Breast epithelium (tissue), 4 donors: Measurements from ENCODE around the gene FZD2. TPM values are rescaled to one million over a fixed set of nuclear protein-coding genes. Genes with fewer than 3 reads are reported as not detected.

Source experiments
- DNase-seq, 2 donors: peaks; one replicate each; pipeline ENCODE4 v3.0.0-alpha.2; 2019; ENCODE audit warnings: low spot score in 2 of 2
- H3K27ac ChIP-seq, 2 donors: fragments of 200-600 bp; sonication (generic) in 1 of 2; one replicate each; pipeline ENCODE4 v1.5.1; 2016 to 2019; ENCODE audit warnings: mild to moderate bottlenecking in 1 of 2
- H3K27me3 ChIP-seq, 2 donors: fragments of 200-600 bp; sonication (generic) in 1 of 2; one replicate each; pipeline versions ENCODE4 v1.5.1 to v1.6.0; 2017 to 2019; ENCODE audit warnings: control low read depth in 1 of 2, mild to moderate bottlenecking in 1 of 2
- H3K36me3 ChIP-seq: fragments of 200-600 bp; one replicate; pipeline ENCODE4 v1.5.1; 2019
- H3K4me1 ChIP-seq, 2 donors: fragments of 200-600 bp; sonication (generic); one replicate each; pipeline ENCODE4 v1.5.1; 2016 to 2019; ENCODE audit warnings: control low read depth in 1 of 2
- H3K4me3 ChIP-seq, 3 donors: fragments of 200-600 bp; sonication (generic); 1 replicate in 2 of 3; 2 replicates in 1 of 3; pipeline ENCODE4 v1.5.1; 2016 to 2019; ENCODE audit warnings: mild to moderate bottlenecking in 3 of 3, moderate library complexity in 2 of 3
- H3K9me3 ChIP-seq, 2 donors: fragments of 200-600 bp; sonication (generic) in 1 of 2; one replicate each; pipeline ENCODE4 v1.5.1; 2016 to 2019; ENCODE audit warnings: control low read depth in 1 of 2
- POLR2A ChIP-seq: fragments of 450-650 bp; IDR thresholded peaks from one replicate; pipeline ENCODE4 v1.6.1; 2016; ENCODE audit warnings: antibody characterized with exemption, mild to moderate bottlenecking, moderate library complexity
- POLR2AphosphoS5 ChIP-seq, 3 donors: sonication (generic); formaldehyde crosslinking; IDR thresholded peaks; one replicate each; pipeline ENCODE4 v1.6.1; 2017; ENCODE audit warnings: antibody characterized with exemption in 3 of 3
- intact Hi-C: fragments of 100-400 bp; cut with DNase I; formaldehyde crosslinking; loops from one replicate; pipeline ENCODE4 v1.15.1; 2023; ENCODE audit warnings: low total_unique reads
- total RNA-seq, 3 donors: library from RNA; depleted of rRNA; stranded (reverse); fragments of >200 nt; gene quantifications; one replicate each; pipeline ENCODE4 v1.1.0, GENCODE V29; 2016
- TF ChIP-seq, protein P1 (sequence below), 3 donors: fragments of 450-650 bp; IDR thresholded peaks; one replicate each; pipeline ENCODE4 v1.5.1; 2016 to 2017; ENCODE audit warnings: antibody characterized with exemption in 3 of 3, mild to moderate bottlenecking in 3 of 3, moderate library complexity in 3 of 3

FZD2 gene
- total RNA-seq, 3 donors from 2014 or later, result 1.9 to 3.6 (median 3.0) TPM

- intact Hi-C loops, result no loop called here
- Histone ChIP-seq H3K4me3 (no peak overlapping the region), H3K27me3 (peaks cover 0 to 7% of the 10 kb centered on the region in 2 donors), H3K36me3 (no peaks in the 10 kb centered on the region), H3K9me3 (no peaks in the 10 kb centered on the region), H3K4me1 (no peaks in the 10 kb centered on the region), H3K27ac (no peak overlapping the region)
- TF ChIP-seq POLR2AphosphoS5 (IDR thresholded peaks at IDR 0.05), result no peak
- TF ChIP-seq POLR2A, result no peak
- DNase-seq, result no peak
Observed at GRCh38 chr17:44543213-44543904, 13.9 kb upstream of the FZD2 start.

GRCh38 chr17:44543905-44544523, 13.3 kb upstream of the FZD2 start:
- Histone ChIP-seq H3K27me3 (peaks cover 0 to 7% of the 10 kb centered on the region in 2 donors), H3K4me1 (no peaks in the 10 kb centered on the region), H3K27ac (no peak overlapping the region), H3K36me3 (no peaks in the 10 kb centered on the region), H3K9me3 (no peaks in the 10 kb centered on the region), H3K4me3 (no peak overlapping the region)
- TF ChIP-seq POLR2A (no peak), POLR2AphosphoS5 (IDR thresholded peaks at IDR 0.05) (no peak)
- TF ChIP-seq, protein P1, sequence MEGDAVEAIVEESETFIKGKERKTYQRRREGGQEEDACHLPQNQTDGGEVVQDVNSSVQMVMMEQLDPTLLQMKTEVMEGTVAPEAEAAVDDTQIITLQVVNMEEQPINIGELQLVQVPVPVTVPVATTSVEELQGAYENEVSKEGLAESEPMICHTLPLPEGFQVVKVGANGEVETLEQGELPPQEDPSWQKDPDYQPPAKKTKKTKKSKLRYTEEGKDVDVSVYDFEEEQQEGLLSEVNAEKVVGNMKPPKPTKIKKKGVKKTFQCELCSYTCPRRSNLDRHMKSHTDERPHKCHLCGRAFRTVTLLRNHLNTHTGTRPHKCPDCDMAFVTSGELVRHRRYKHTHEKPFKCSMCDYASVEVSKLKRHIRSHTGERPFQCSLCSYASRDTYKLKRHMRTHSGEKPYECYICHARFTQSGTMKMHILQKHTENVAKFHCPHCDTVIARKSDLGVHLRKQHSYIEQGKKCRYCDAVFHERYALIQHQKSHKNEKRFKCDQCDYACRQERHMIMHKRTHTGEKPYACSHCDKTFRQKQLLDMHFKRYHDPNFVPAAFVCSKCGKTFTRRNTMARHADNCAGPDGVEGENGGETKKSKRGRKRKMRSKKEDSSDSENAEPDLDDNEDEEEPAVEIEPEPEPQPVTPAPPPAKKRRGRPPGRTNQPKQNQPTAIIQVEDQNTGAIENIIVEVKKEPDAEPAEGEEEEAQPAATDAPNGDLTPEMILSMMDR (IDR thresholded peaks at IDR 0.05), result no peak
- intact Hi-C loops, result no loop called here
- no peak for DNase-seq

- DNase-seq, result no peak
- H3K27me3 ChIP-seq, result no peaks in the 10 kb centered on the region
- H3K4me1 ChIP-seq, result no peaks in the 10 kb centered on the region
- no peak overlapping the region for H3K4me3 ChIP-seq
- intact Hi-C loops, result no loop called here
- TF ChIP-seq POLR2A (no peak), POLR2AphosphoS5 (IDR thresholded peaks at IDR 0.05) (no peak)
- TF ChIP-seq, protein P1 (IDR thresholded peaks at IDR 0.05), result no peak
- H3K27ac ChIP-seq, result no peak overlapping the region
- no peaks in the 10 kb centered on the region for H3K9me3 ChIP-seq
- no peaks in the 10 kb centered on the region for H3K36me3 ChIP-seq
Observed at GRCh38 chr17:44546671-44547606, 10.3 kb upstream of the FZD2 start.

GRCh38 chr17:44547625-44548267, 9.5 kb upstream of the FZD2 start:
- DNase-seq, result no peak
- Histone ChIP-seq H3K4me3 (no peak overlapping the region), H3K36me3 (no peaks in the 10 kb centered on the region), H3K4me1 (no peaks in the 10 kb centered on the region), H3K27me3 (no peaks in the 10 kb centered on the region), H3K9me3 (no peaks in the 10 kb centered on the region), H3K27ac (peak overlapping the region in 1 of 2 donors; percentile 12)
- intact Hi-C loops, result loop anchor here (1.0 kb wide), 1 partner anchor 14 kb away; no protein-coding TSS in a partner anchor
- TF ChIP-seq, protein P1 (IDR thresholded peaks at IDR 0.05), result no peak
- no peak for TF ChIP-seq POLR2AphosphoS5 (IDR thresholded peaks at IDR 0.05)
- TF ChIP-seq POLR2A, result no peak
